Kidney capillary endothelial cell (primary cell): ENCODE measurements around the gene SH2D3A.

Source experiments
- DNase-seq: peaks from one replicate; pipeline ENCODE4 v3.0.0-alpha.2; 2018; ENCODE audit warnings: low spot score

Gene SH2D3A

GRCh38 chr19:6708346-6708745, 58.9 kb downstream of the SH2D3A start:
- DNase-seq = no peak

GRCh38 chr19:6707658-6708018, 59.6 kb downstream of the SH2D3A start:
- DNase-seq = no peak

GRCh38 chr19:6707011-6707657, 60.1 kb downstream of the SH2D3A start:
- no peak for DNase-seq

- DNase-seq = no peak
These were observed 60.6 kb downstream of the SH2D3A start for GRCh38 chr19:6706633-6706958.

GRCh38 chr19:6705931-6706632, 61.2 kb downstream of the SH2D3A start:
- no peak for DNase-seq
